A673 (cell line): ENCODE results near the gene NTRK3.

Experiments used
- CTCF ChIP-seq: fragments of 300-800, 200-600 bp; sonication (generic); conservative IDR thresholded peaks from 2 replicates; pipeline ENCODE4 v1.5.1; 2017; ENCODE audit warnings: low read depth, mild to moderate bottlenecking, antibody characterized with exemption, low read length, moderate library complexity, mixed read lengths
- EZH2 ChIP-seq: fragments of 200-600 bp; sonication (generic); IDR thresholded peaks from 2 replicates; pipeline ENCODE4 v1.6.1; 2017; ENCODE audit warnings: borderline replicate concordance, low read depth, mild to moderate bottlenecking, mixed read lengths, antibody characterized with exemption, low read length; ENCODE audit not compliant: poor library complexity, severe bottlenecking

GRCh38 chr15:88004399-88004798 is 252.1 kb downstream of the NTRK3 start:
- no peak for TF ChIP-seq EZH2
- TF ChIP-seq CTCF: no peak
